Hair follicle dermal papilla cell (primary cell): ENCODE data around the gene ZNF619. TPM values are rescaled to one million over a fixed set of nuclear protein-coding genes. Genes with fewer than 3 reads are reported as not detected.

Experiments used
- small RNA-seq: library from RNA; depleted of rRNA; stranded (forward); fragments of <200 nt; gene quantifications from one replicate; pipeline ENCODE3, GENCODE V24; 2012
- total RNA-seq: library from RNA; depleted of rRNA; stranded (reverse); fragments of >200 nt; gene quantifications from 2 replicates; pipeline ENCODE4 v1.2.3, GENCODE V29; 2012

The ZNF619 gene
- 8.0 and 8.9 TPM in 2 replicates for total RNA-seq

GRCh38 chr3:40476478-40477470, at the start of gene ZNF619:
ZNF619 (plus strand) TSS chr3:40477122; CDS start chr3:40477980, 858 bp downstream.

GRCh38 chr3:40456940-40457823, 19.7 kb upstream of the ZNF619 start, which contains the start of gene RPL14:
RPL14 (plus strand) TSS chr3:40457339; CDS start chr3:40457472, 133 bp downstream.

DNA sequence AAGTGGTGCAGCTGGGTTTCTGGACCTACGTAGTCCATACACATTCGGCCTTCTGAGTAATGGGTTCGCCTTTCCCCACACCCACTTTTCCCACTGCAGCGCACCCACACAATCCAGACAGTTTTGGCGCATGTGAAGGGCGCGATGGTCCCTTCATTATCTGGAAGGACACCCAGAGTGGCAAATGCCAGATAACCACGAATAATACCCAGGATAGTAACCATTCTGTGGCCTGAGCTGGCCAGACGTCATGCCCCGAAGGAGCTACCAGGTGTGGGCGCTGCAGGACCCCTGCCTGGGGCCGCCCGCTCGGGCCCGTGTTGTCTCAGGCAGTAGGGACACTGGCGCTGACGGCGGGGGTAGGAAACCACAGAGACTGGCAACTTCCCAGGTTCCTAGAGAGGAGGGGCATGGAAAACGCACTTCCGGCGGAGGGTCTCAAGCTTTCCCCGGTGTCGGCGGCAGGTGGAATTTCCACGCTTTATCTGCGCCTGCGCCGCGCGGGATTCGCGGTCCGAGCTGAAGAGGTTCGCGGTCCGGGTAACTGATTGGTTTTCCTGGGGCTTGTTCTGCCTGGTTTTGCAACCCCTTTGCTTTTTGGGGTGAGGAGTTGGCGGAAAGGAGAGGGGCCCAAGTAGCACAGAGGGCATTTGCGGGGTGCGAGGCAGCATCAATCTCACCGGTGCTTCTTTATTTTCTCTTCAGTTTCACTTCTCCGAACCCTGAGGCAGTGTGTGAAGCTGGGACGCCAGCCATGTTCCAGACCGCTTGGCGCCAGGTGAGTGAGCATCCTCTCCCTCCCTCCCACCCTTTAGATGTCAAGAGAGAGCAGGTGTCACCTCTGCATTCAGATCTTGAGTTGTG, 28.9 kb downstream of the ZNF619 start, which contains the start of gene ZNF620:
Gene ZNF620, plus strand, starts transcription at position 441 of the 864 bp plus-strand sequence. Its CDS starts 314 bp downstream, at position 755.

GRCh38 chr3:40524568-40525285, 47.8 kb downstream of the ZNF619 start, which contains the start of gene ZNF621:
ZNF621 (plus strand) TSS chr3:40524960; CDS start chr3:40525841, 881 bp downstream.

Small RNA genes within 50 kb of the gene (small RNA-seq; reads per million reads assigned to genes)
- gene RNU5B-2P: not detected

Other genes with a start within 250 kb of the ZNF619 start
- 9.2 and 10.2 TPM in 2 replicates for gene EIF1B, start 167.4 kb upstream of the ZNF619 start, total RNA-seq
- gene ENTPD3, start 89.9 kb upstream of the ZNF619 start, total RNA-seq: 0.12 and 0.32 TPM in 2 replicates
- 178 and 195 TPM in 2 replicates for gene RPL14, start 19.8 kb upstream of the ZNF619 start, total RNA-seq
- 0.61 and 0.65 TPM in 2 replicates for gene ZNF620, start 28.9 kb downstream of the ZNF619 start, total RNA-seq
- 19.6 and 24.7 TPM in 2 replicates for gene ZNF621, start 47.8 kb downstream of the ZNF619 start, total RNA-seq